AG10803 (cell line): Measurements from ENCODE around the gene FMN2.

Source experiments
- DNase-seq: peaks from one replicate; pipeline ENCODE4 v3.0.0; 2010; ENCODE audit warnings: low read depth
- H3K4me3 ChIP-seq: 2 replicates; pipeline ENCODE4 v1.5.1; 2011; ENCODE audit warnings: mild to moderate bottlenecking, low read length, control low read depth
- CTCF ChIP-seq: conservative IDR thresholded peaks from 2 replicates; pipeline ENCODE4 v1.5.1; 2011; ENCODE audit warnings: mild to moderate bottlenecking, low read length, control low read depth, inconsistent platforms

FMN2 gene

GRCh38 chr1:240134113-240134512 lies 42.4 kb downstream of the FMN2 start:
- no peak for TF ChIP-seq CTCF
- DNase-seq: no peak
- no peak overlapping the region for H3K4me3 ChIP-seq

GRCh38 chr1:240134596-240134995 lies 42.9 kb downstream of the FMN2 start:
- no peak for TF ChIP-seq CTCF
- DNase-seq: peak; percentile 80
- no peak overlapping the region for H3K4me3 ChIP-seq

GRCh38 chr1:240136402-240136801 lies 44.7 kb downstream of the FMN2 start:
- no peak overlapping the region for H3K4me3 ChIP-seq
- no peak for TF ChIP-seq CTCF
- peak; percentile 41 for DNase-seq

- no peak overlapping the region for H3K4me3 ChIP-seq
- DNase-seq: no peak
- no peak for TF ChIP-seq CTCF
These were observed 47.2 kb downstream of the FMN2 start for GRCh38 chr1:240138867-240139266.

- no peak overlapping the region for H3K4me3 ChIP-seq
- TF ChIP-seq CTCF: no peak
- DNase-seq: no peak
These were observed 47.8 kb downstream of the FMN2 start for GRCh38 chr1:240139511-240139910.

GRCh38 chr1:240145120-240145519 lies 53.4 kb downstream of the FMN2 start:
- TF ChIP-seq CTCF: no peak
- H3K4me3 ChIP-seq: no peak overlapping the region
- DNase-seq: no peak

- TF ChIP-seq CTCF: no peak
- DNase-seq: no peak
- no peak overlapping the region for H3K4me3 ChIP-seq
These were observed 56.6 kb downstream of the FMN2 start for GRCh38 chr1:240148333-240148732.
